Left lung (tissue), 10 donors: ENCODE measurements around the gene PLXNA1. TPM values are rescaled to one million over a fixed set of nuclear protein-coding genes. Genes with fewer than 3 reads are reported as not detected.
A peak's percentile ranks its signal among the peaks of the same experiment; 100 is the strongest.

Experiments
- ATAC-seq: fragments of 200-7000 bp; cut with Tn5 transposase; one replicate; pipeline ENCODE4 v1.9.1; 2020; ENCODE audit warnings: moderate library complexity
- DNase-seq, 4 donors: peaks; one replicate each; pipeline ENCODE4 v3.0.0-alpha.2; 2013 to 2020
- H3K27ac ChIP-seq, 2 donors: fragments of 200-600 bp; sonication (generic) in 1 of 2; one replicate each; pipeline versions ENCODE4 v1.5.0 to v1.8.0; 2020 to 2021
- H3K27me3 ChIP-seq, 2 donors: fragments of 200-600 bp; sonication (generic) in 1 of 2; one replicate each; pipeline versions ENCODE4 v1.5.0 to v1.8.0; 2020 to 2021
- H3K36me3 ChIP-seq, 2 donors: fragments of 200-600 bp; sonication (generic) in 1 of 2; one replicate each; pipeline versions ENCODE4 v1.5.0 to v1.8.0; 2020 to 2021
- H3K4me1 ChIP-seq, 2 donors: fragments of 200-600 bp; one replicate each; pipeline ENCODE4 v1.8.0; 2021
- H3K4me3 ChIP-seq, 2 donors: fragments of 200-600 bp; sonication (generic) in 1 of 2; one replicate each; pipeline versions ENCODE4 v1.5.0 to v1.8.0; 2020 to 2021; ENCODE audit warnings: mild to moderate bottlenecking in 1 of 2
- H3K9me3 ChIP-seq, 2 donors: fragments of 200-600 bp; sonication (generic) in 1 of 2; one replicate each; pipeline versions ENCODE4 v1.5.0 to v1.8.0; 2020 to 2021
- intact Hi-C, 2 donors: fragments of 100-400 bp; cut with DNase I; formaldehyde crosslinking; loops; one replicate each; pipeline versions ENCODE4 v1.11.2 to v1.14.2; 2022
- polyA plus RNA-seq, 6 donors: library from polyadenylated mRNA; unstranded; fragments of 120-200 nt; gene quantifications; one replicate each; pipeline ENCODE4 v1.2.1, GENCODE V29; 2013; ENCODE audit not compliant: insufficient read length in 6 of 6
- total RNA-seq, 2 donors: library from RNA; stranded (reverse); fragmentation: NEBNext Ultra II Directional; extraction: Animal tissue kit (Norgen Biotek cat#: 25700); gene quantifications; one replicate each; pipeline ENCODE4 v1.2.1, GENCODE V29; 2021
- TF ChIP-seq, protein P1 (sequence below), 2 donors: fragments of 200-600 bp; sonication (generic) in 1 of 2; IDR thresholded peaks; one replicate each; pipeline versions ENCODE4 v1.5.0 to v1.8.0; 2021; ENCODE audit warnings: antibody characterized with exemption in 2 of 2
- donor health status: DM: no; HTN: yes; CAD: no.
- donor health status: DM: no; HTN: no; CAD: no.

The PLXNA1 gene
- total and polyA plus RNA-seq, 8 donors: 27.2 to 64.6 (median 32.0) TPM

DNA sequence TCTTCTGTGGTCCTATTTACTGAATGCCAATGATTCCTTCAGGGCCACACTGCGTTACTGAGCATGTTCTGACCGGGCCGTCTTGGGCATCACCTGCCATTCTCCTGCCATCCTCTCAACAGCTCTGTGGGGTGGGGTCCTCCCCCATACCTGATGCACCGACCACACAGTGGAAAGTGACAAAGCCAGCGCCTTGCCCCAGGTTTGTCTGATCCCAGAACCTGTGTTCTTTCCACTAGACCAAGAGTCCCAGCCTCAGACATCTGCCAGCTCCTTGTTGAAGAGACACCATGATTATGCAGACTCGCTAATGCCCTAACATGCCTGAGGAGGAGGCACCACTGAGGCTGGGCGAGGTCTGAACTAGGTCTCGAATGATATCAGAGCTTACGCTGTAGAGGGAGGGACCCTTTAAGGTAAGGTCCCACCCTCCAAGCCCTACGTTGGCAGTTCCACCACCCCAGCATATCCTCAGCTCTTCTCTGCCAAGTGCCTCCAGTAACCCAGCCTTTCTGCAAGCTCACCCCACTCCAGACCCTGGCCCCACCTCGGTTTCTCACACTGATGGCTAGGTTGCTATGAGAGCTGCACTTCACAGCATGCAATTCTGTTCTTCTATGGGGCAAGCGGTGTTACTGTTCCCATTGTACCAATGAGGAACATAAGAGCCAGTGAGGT is 29.8 kb upstream of the PLXNA1 start:
- intact Hi-C loops: no loop called here
- H3K4me3 ChIP-seq: no peak overlapping the region
- H3K27me3 ChIP-seq: no peaks in the 10 kb centered on the region
- H3K9me3 ChIP-seq: no peaks in the 10 kb centered on the region
- DNase-seq (peak in 2 of 4 donors; percentile 18 to 35), ATAC-seq (no peak)
- H3K4me1 ChIP-seq: no peaks in the 10 kb centered on the region
- no peaks in the 10 kb centered on the region for H3K36me3 ChIP-seq
- no peak overlapping the region for H3K27ac ChIP-seq
- TF ChIP-seq, protein P1, sequence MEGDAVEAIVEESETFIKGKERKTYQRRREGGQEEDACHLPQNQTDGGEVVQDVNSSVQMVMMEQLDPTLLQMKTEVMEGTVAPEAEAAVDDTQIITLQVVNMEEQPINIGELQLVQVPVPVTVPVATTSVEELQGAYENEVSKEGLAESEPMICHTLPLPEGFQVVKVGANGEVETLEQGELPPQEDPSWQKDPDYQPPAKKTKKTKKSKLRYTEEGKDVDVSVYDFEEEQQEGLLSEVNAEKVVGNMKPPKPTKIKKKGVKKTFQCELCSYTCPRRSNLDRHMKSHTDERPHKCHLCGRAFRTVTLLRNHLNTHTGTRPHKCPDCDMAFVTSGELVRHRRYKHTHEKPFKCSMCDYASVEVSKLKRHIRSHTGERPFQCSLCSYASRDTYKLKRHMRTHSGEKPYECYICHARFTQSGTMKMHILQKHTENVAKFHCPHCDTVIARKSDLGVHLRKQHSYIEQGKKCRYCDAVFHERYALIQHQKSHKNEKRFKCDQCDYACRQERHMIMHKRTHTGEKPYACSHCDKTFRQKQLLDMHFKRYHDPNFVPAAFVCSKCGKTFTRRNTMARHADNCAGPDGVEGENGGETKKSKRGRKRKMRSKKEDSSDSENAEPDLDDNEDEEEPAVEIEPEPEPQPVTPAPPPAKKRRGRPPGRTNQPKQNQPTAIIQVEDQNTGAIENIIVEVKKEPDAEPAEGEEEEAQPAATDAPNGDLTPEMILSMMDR (IDR thresholded peaks at IDR 0.05): no peak

DNA sequence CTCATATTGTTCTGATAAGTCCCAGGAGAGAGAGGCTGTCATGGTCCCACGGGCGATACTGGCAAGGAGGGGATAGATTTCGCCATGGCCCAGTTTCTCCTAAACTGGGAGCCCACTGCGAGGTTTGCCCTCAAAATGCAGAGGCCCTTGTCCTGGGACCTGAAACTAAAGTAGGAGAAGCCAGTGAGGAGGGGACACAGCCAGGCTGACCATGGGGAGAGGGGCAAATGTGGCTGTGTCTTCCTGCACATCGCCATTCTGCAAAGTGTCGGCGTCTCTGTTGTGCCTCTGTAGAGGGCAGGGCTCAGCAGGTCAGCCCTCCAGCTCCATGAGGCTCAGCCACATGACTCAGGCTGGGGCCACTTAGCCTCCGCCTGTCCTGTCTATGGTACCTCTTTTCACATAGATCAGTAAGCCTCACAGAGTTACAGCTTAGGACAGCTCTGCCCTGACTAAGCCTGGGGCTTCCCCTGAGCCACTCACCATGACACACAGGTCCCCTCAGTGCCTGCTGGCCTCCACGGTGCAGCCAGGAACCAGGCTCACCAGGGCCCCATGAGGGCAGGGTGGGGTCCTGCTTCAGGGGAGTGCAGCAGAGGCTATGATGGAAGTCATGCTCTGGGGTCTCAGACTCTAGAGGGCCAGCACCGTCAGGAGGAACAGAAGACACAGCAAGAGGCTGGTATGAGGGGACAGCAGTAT is 28.6 kb upstream of the PLXNA1 start:
- Histone ChIP-seq H3K9me3 (no peaks in the 10 kb centered on the region), H3K4me1 (no peaks in the 10 kb centered on the region), H3K27ac (no peak overlapping the region), H3K4me3 (no peak overlapping the region), H3K27me3 (no peaks in the 10 kb centered on the region), H3K36me3 (no peaks in the 10 kb centered on the region)
- peak in 2 of 4 donors; percentile 34 to 50 for DNase-seq
- intact Hi-C loops: no loop called here
- ATAC-seq: no peak
- TF ChIP-seq, protein P1 (IDR thresholded peaks at IDR 0.05): no peak

DNA sequence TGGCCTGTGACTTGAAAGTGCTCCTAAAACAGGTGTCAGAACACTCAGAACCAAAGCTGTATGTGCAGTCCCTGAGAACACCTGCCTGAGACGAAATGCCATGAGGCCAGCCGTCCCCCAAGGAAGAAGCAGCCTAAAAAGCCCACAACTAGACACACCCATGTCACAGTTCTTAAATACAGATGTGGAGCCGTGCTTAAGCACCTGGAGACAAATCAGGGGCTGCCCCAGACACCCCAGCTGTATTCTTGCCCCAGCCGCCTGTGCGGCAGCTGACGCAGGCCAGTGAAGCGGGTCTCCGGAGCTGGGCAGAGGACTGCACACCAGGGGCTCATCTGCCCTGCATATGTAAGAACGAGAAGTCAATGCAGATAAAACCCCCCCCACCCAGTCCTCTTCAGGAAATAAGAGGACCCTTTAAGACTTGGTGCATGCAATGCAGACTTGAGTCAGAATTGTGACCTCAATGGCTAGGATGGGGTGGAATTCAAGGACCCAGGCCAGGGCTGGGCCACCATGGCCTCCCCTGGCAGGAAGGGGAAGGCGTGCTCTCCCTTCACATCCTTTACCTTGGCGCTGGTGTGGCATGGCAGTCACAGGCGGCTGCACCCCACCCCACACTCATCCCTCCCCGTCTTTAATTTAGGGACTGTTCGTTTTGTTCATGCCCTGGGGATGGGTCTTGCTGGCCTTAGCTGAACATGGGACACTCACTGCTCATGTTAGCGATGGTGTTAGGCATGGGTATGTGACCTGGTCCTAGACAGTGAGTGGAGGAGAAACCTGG is 27.7 kb upstream of the PLXNA1 start:
- H3K4me3 ChIP-seq: no peak overlapping the region
- TF ChIP-seq, protein P1 (IDR thresholded peaks at IDR 0.05): no peak
- peak in 2 of 4 donors; percentile 25 to 44 for DNase-seq
- no peaks in the 10 kb centered on the region for H3K27me3 ChIP-seq
- H3K4me1 ChIP-seq: no peaks in the 10 kb centered on the region
- no peaks in the 10 kb centered on the region for H3K9me3 ChIP-seq
- intact Hi-C loops: no loop called here
- no peak for ATAC-seq
- H3K27ac ChIP-seq: no peak overlapping the region
- no peaks in the 10 kb centered on the region for H3K36me3 ChIP-seq

DNA sequence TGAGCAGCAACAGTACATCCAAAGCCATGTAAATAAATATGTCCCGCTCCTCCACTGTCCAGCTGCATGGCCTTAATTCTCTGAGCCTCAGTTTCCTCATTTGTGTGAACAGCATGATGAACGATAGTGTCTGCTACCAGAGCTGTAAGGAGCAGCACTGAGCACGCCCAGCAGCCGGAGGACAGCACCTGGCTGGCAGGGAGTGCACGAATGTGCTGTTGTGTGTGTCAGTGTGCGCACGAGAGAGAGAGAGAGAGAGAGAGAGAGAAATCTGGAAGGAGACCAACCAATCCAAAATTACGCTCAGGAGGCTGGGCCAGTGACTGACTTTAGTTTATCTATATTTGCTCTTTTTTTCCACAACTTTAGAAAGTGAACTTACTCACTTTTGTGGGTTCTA is 26.6 kb upstream of the PLXNA1 start:
- Histone ChIP-seq H3K4me1 (peaks cover 6 to 11% of the 10 kb centered on the region in 2 donors), H3K27ac (no peak overlapping the region), H3K27me3 (no peaks in the 10 kb centered on the region), H3K9me3 (no peaks in the 10 kb centered on the region), H3K36me3 (no peaks in the 10 kb centered on the region), H3K4me3 (no peak overlapping the region)
- DNase-seq (peak in 1 of 4 donors; percentile 46), ATAC-seq (no peak)
- TF ChIP-seq, protein P1 (IDR thresholded peaks at IDR 0.05): no peak
- intact Hi-C loops: no loop called here
